Hypothalamus (tissue), 51 donors: Measurements from ENCODE around the gene MPV17.
A peak's percentile ranks its signal among the peaks of the same experiment; 100 is the strongest.
"Not testable (repeated sequence)": the region's sequence is repeated elsewhere in the genome, so short reads cannot be mapped to it uniquely, and the experiment has no call there.

Source experiments
- DNase-seq, 51 donors: peaks; one replicate each; lab custom pipeline; 2025; lab: John Stamatoyannopoulos, UW

Gene MPV17

GRCh38 chr2:27322766-27323595, at the start of gene MPV17:
Gene MPV17 (minus strand): TSS chr2:27323097. CDS start chr2:27322517, 580 bp downstream.
- peak; percentile 25 to 94 (median 84) for DNase-seq

- peak in 6 of 51 donors; percentile 28 to 74 (median 48) for DNase-seq
These were observed 48.1 kb upstream of the MPV17 start for GRCh38 chr2:27370816-27371620.

GRCh38 chr2:27370026-27370815, 47.3 kb upstream of the MPV17 start, which contains the start of the genes EIF2B4 and SNX17:
Gene EIF2B4 (minus strand): TSS chr2:27370338. CDS start chr2:27370314, 24 bp downstream.
Gene SNX17 (plus strand): TSS chr2:27370616. CDS start chr2:27370744, 128 bp downstream.
- DNase-seq, result peak; percentile 89 to 100 (median 99)

GRCh38 chr2:27369471-27370025, 46.7 kb upstream of the MPV17 start:
- DNase-seq, result peak in 22 of 51 donors; percentile 29 to 80 (median 58)

- DNase-seq, result no peak
These were observed 41.0 kb upstream of the MPV17 start for GRCh38 chr2:27363933-27364332.

GRCh38 chr2:27362678-27363420, 40.0 kb upstream of the MPV17 start:
- DNase-seq, result no peak

GRCh38 chr2:27356382-27357181, 33.7 kb upstream of the MPV17 start, which contains the start of gene GTF3C2:
Gene GTF3C2 (minus strand): TSS chr2:27356764. CDS start chr2:27343554, 13,210 bp downstream.
- DNase-seq, result peak; percentile 79 to 100 (median 95)

GRCh38 chr2:27356056-27356381, 33.1 kb upstream of the MPV17 start:
- peak in 8 of 51 donors; percentile 27 to 56 (median 36) for DNase-seq

GRCh38 chr2:27354597-27354927, 31.7 kb upstream of the MPV17 start:
- no peak for DNase-seq

- DNase-seq, result no peak
These were observed 31.1 kb upstream of the MPV17 start for GRCh38 chr2:27353762-27354596.

- not testable (repeated sequence) for DNase-seq
These were observed 30.5 kb upstream of the MPV17 start for GRCh38 chr2:27353386-27353761.

GRCh38 chr2:27351802-27352598, 29.1 kb upstream of the MPV17 start:
- no peak for DNase-seq

GRCh38 chr2:27350106-27350693, 27.3 kb upstream of the MPV17 start:
- DNase-seq, result no peak

- DNase-seq, result no peak
These were observed 24.7 kb upstream of the MPV17 start for GRCh38 chr2:27347641-27348040.

- no peak for DNase-seq
These were observed 13.3 kb upstream of the MPV17 start for GRCh38 chr2:27336173-27336572.

- DNase-seq, result no peak
These were observed 12.4 kb upstream of the MPV17 start for GRCh38 chr2:27335311-27335710.

- no peak for DNase-seq
These were observed 1.8 kb upstream of the MPV17 start for GRCh38 chr2:27324720-27325119.
